ENCODE measurements around the gene FBXW5. TPM values are rescaled to one million over a fixed set of nuclear protein-coding genes. Genes with fewer than 3 reads are reported as not detected.

Gene FBXW5
- total RNA-seq, 1 experiment from 2014 or later, result 62.2 TPM

GRCh38 chr9:136953771-136954269, 9.3 kb upstream of the FBXW5 start:
- H3K79me2 ChIP-seq (ENCODE audit: insufficient read depth, low read length), result no peaks in the 10 kb centered on the region
- no peak overlapping the region for H3K9ac ChIP-seq (ENCODE audit: extremely low read depth, insufficient read length, low read length)
- H3K4me2 ChIP-seq (ENCODE audit: insufficient read depth, insufficient read length, low read length), result no peak overlapping the region
- no peak overlapping the region for H3K56ac ChIP-seq (ENCODE audit: insufficient read length, low read depth, low read length)
- Mint-ChIP-seq H3K4me1 (no peaks in the 10 kb centered on the region), H3K27me3 (ENCODE audit: low read depth) (peaks cover 8% of the 10 kb centered on the region), H3K27ac (no peak overlapping the region), H3K36me3 (ENCODE audit: insufficient read depth in 1 of 3, low read depth in 3 of 3) (no peaks in the 10 kb centered on the region; a peak in 1 of 7 replicates), H3K4me3 (no peak overlapping the region), H3K9me3 (peaks cover 6% of the 10 kb centered on the region in 2 experiments; a peak in 4 of 5 replicates)
- no peak overlapping the region for H2BK15ac ChIP-seq (ENCODE audit: low read depth, low read length)
- WGBS (ENCODE audit: extremely low coverage, insufficient read length, low lambda C conversion rate), result no CpG with 5 or more reads among the region's 19 CpGs
- no peaks in the 10 kb centered on the region for H3K4me1 ChIP-seq (ENCODE audit: insufficient read depth, low read length)
- no peak overlapping the region for H2AFZ ChIP-seq (ENCODE audit: low read length)
- no peak overlapping the region for H3K4ac ChIP-seq (ENCODE audit: low read depth, low read length)
- H3K23me2 ChIP-seq (ENCODE audit: insufficient read length, low read depth, low read length, poor library complexity, severe bottlenecking), result peaks cover 5% of the 10 kb centered on the region
- H2AK5ac ChIP-seq (ENCODE audit: insufficient read length, low read length), result no peak overlapping the region
- H3K14ac ChIP-seq (ENCODE audit: insufficient read depth, low read length), result no peak overlapping the region
- H3K18ac ChIP-seq (ENCODE audit: insufficient read length, low read depth, low read length), result no peak overlapping the region
- H2BK12ac ChIP-seq (ENCODE audit: insufficient read length, low read depth, low read length), result no peak overlapping the region
- H3K27ac ChIP-seq (ENCODE audit: insufficient read length, low read depth, low read length), result no peak overlapping the region
- no peak overlapping the region for H4K5ac ChIP-seq (ENCODE audit: insufficient read length, low read depth, low read length)
- no peak overlapping the region for H2BK5ac ChIP-seq (ENCODE audit: insufficient read length, low read length)
- no peak overlapping the region for H3T11ph ChIP-seq (ENCODE audit: low read length)
- no peak overlapping the region for H3K23ac ChIP-seq (ENCODE audit: insufficient read length, low read depth, low read length)
- no peak overlapping the region for H4K8ac ChIP-seq (replicated peaks; ENCODE audit: insufficient read length, low read depth, low read length)
- H2BK120ac ChIP-seq (ENCODE audit: low read depth, low read length, poor library complexity, severe bottlenecking), result no peak overlapping the region
- no peak overlapping the region for H4K91ac ChIP-seq (ENCODE audit: insufficient read length, low read depth, low read length)
- peaks cover 2% of the 10 kb centered on the region for H4K20me1 ChIP-seq (ENCODE audit: control insufficient read depth, insufficient read depth, insufficient read length)
- no peaks in the 10 kb centered on the region for H3K79me1 ChIP-seq (ENCODE audit: insufficient read depth, low read depth, low read length, poor library complexity, severe bottlenecking)
- TF ChIP-seq, protein P1, sequence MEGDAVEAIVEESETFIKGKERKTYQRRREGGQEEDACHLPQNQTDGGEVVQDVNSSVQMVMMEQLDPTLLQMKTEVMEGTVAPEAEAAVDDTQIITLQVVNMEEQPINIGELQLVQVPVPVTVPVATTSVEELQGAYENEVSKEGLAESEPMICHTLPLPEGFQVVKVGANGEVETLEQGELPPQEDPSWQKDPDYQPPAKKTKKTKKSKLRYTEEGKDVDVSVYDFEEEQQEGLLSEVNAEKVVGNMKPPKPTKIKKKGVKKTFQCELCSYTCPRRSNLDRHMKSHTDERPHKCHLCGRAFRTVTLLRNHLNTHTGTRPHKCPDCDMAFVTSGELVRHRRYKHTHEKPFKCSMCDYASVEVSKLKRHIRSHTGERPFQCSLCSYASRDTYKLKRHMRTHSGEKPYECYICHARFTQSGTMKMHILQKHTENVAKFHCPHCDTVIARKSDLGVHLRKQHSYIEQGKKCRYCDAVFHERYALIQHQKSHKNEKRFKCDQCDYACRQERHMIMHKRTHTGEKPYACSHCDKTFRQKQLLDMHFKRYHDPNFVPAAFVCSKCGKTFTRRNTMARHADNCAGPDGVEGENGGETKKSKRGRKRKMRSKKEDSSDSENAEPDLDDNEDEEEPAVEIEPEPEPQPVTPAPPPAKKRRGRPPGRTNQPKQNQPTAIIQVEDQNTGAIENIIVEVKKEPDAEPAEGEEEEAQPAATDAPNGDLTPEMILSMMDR (conservative IDR thresholded peaks at IDR 0.05), result no peak
- no peaks in the 10 kb centered on the region for H3K9me3 ChIP-seq (ENCODE audit: control insufficient read depth, low read depth, low read length)
- no peak for DNase-seq
- H2BK20ac ChIP-seq (ENCODE audit: low read depth, low read length, poor library complexity, severe bottlenecking), result no peak overlapping the region
- H3K27me3 ChIP-seq (ENCODE audit: insufficient read depth, low read length), result no peaks in the 10 kb centered on the region
